Adrenal gland (tissue), 12 donors: ENCODE results near the gene CEMP1. TPM values are rescaled to one million over a fixed set of nuclear protein-coding genes. Genes with fewer than 3 reads are reported as not detected.

ENCODE experiments used
- DNase-seq, 7 donors: peaks; one replicate each; pipeline ENCODE4 v3.0.0-alpha.2; 2019 to 2020
- H3K27ac ChIP-seq, 5 donors: fragments of 200-600 bp; sonication (generic) in 4 of 5; 1 replicate in 3 of 5; 2 replicates in 2 of 5; pipeline versions ENCODE4 v1.5.1 to v1.8.0; 2016 to 2020; ENCODE audit warnings: mild to moderate bottlenecking in 1 of 5
- H3K27me3 ChIP-seq: fragments of 200-600 bp; 2 replicates; pipeline ENCODE4 v1.8.0; 2021
- H3K36me3 ChIP-seq, 2 donors: fragments of 200-600 bp; replicated peaks in 1 of 2; 1 replicate in 1 of 2; 2 replicates in 1 of 2; pipeline versions ENCODE4 v1.5.1 to v1.8.0; 2018 to 2022
- H3K4me1 ChIP-seq, 2 donors: fragments of 200-600 bp; replicated peaks in 1 of 2; 1 replicate in 1 of 2; 2 replicates in 1 of 2; pipeline versions ENCODE4 v1.5.1 to v1.8.0; 2018 to 2021
- H3K4me3 ChIP-seq, 4 donors: fragments of 200-600 bp; sonication (generic) in 3 of 4; one replicate each; pipeline ENCODE4 v1.5.1; 2016 to 2018
- H3K9me3 ChIP-seq, 3 donors: fragments of 200-600 bp; sonication (generic) in 1 of 3; replicated peaks in 1 of 3; 1 replicate in 2 of 3; 2 replicates in 1 of 3; pipeline versions ENCODE4 v1.5.1 to v1.8.0; 2016 to 2021
- POLR2A ChIP-seq, 2 donors: fragments of 450-650 bp; IDR thresholded peaks; one replicate each; pipeline ENCODE4 v1.6.1; 2017; ENCODE audit warnings: antibody characterized with exemption in 2 of 2, mild to moderate bottlenecking in 2 of 2, moderate library complexity in 1 of 2
- WGBS, 4 donors: extraction: QIAGEN DNeasy Blood & Tissue Kit in 2 of 4; methylation state at CpG; one replicate each; pipeline versions ENCODE4 v1.1.5 to v1.1.7; 2013 to 2017; 5-methylcytosine and 5-hydroxymethylcytosine counted together
- intact Hi-C, 2 donors: fragments of 100-400 bp; cut with DNase I; formaldehyde crosslinking; loops; one replicate each; pipeline versions ENCODE4 v1.14.1 to v1.15.0; 2022 to 2023
- polyA plus RNA-seq, 3 donors: library from polyadenylated mRNA; stranded (reverse); fragments of 200-250 nt in 2 of 3; fragments of 350-450 nt in 1 of 3; fragmentation: Illumina TruSeq in 1 of 3; extraction: RNeasy Lipid Tissue Mini Kit (QIAGEN cat#74804) in 1 of 3; gene quantifications; one replicate each; pipeline ENCODE4 v1.2.3, GENCODE V29; 2013 to 2014
- total RNA-seq, 9 donors: library from RNA; depleted of rRNA in 4 of 9; stranded (reverse); fragments of >200 nt in 4 of 9; fragments of 120-200 nt in 1 of 9; fragmentation: NEBNext Ultra II Directional in 1 of 9; extraction: Animal tissue kit (Norgen Biotek cat#: 25700) in 1 of 9; gene quantifications; one replicate each; pipeline versions ENCODE4 v1.1.0 to v1.2.4, GENCODE V29; 2013 to 2023
- TF ChIP-seq, protein P1 (sequence below), 6 experiments: fragments of 450-650 bp in 4 of 6; fragments of 200-600 bp in 2 of 6; sonication (generic) in 1 of 6; IDR thresholded peaks; 1 replicate in 5 of 6; 2 replicates in 1 of 6; pipeline versions ENCODE4 v1.5.1 to v1.8.0; 2016 to 2021; ENCODE audit warnings: antibody characterized with exemption in 6 of 6, mild to moderate bottlenecking in 2 of 6, moderate library complexity in 1 of 6
- donor health status: healthy with polysubstance abuse.
- donor health status: Bipolar disorder and iron deficiency.
- donor health status: DM: yes; HTN: yes; CAD: no.
- donor health status: DM: no; HTN: no; CAD: no.
- donor health status: DM: no; HTN: no; CAD: no.
- donor health status: DM: yes; HTN: yes; CAD: no.

Gene CEMP1
- total and polyA plus RNA-seq, 12 donors = 0.11 to 1.4 (median 1.3) TPM; not detected in 9

DNA sequence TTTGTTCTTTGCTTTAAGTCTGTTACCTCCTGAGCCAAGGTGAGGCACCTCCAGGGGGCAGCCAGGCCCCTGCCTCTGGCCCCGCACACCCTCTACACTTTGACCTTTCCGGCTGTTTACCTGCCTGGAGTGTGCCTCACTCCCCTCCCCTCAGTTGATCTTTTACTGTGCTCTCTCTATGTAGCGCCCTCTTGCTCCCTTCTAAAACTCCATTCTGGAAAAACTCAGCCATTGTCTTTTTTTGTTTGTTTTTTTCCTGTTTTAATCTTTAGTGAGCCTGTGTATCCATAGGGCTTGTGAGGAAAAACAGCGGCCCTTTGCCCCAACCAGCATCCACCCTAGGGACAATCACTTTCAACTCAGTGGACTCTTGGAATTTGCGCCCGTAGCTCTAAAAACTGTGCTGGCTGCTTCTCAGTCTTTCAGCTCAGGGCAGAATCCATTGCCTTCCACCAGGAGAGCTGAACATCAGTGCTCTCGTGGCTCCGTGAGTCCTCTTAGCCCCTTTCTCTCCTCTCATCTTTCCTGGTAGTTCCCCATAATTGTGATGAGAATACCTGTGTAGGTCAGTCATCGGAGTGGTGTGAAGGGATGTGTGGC lies 6.8 kb downstream of the CEMP1 start:
- peaks cover 0 to 60% of the 10 kb centered on the region in 2 donors for H3K36me3 ChIP-seq
- intact Hi-C loops = no loop called here
- no peak for TF ChIP-seq POLR2A (IDR thresholded peaks at IDR 0.05)
- TF ChIP-seq, protein P1, sequence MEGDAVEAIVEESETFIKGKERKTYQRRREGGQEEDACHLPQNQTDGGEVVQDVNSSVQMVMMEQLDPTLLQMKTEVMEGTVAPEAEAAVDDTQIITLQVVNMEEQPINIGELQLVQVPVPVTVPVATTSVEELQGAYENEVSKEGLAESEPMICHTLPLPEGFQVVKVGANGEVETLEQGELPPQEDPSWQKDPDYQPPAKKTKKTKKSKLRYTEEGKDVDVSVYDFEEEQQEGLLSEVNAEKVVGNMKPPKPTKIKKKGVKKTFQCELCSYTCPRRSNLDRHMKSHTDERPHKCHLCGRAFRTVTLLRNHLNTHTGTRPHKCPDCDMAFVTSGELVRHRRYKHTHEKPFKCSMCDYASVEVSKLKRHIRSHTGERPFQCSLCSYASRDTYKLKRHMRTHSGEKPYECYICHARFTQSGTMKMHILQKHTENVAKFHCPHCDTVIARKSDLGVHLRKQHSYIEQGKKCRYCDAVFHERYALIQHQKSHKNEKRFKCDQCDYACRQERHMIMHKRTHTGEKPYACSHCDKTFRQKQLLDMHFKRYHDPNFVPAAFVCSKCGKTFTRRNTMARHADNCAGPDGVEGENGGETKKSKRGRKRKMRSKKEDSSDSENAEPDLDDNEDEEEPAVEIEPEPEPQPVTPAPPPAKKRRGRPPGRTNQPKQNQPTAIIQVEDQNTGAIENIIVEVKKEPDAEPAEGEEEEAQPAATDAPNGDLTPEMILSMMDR (IDR thresholded peaks at IDR 0.05) = no peak
- no peak overlapping the region for H3K27ac ChIP-seq
- no peak overlapping the region for H3K4me3 ChIP-seq
- peaks cover 5 to 16% of the 10 kb centered on the region in 2 donors for H3K4me1 ChIP-seq
- peak in 1 of 7 donors; percentile 9 for DNase-seq
- H3K27me3 ChIP-seq = no peaks in the 10 kb centered on the region
- H3K9me3 ChIP-seq = no peaks in the 10 kb centered on the region
- 92 to 96% (median 93%) methylated on average over 9 of the region's 9 CpGs for WGBS, 4 donors

DNA sequence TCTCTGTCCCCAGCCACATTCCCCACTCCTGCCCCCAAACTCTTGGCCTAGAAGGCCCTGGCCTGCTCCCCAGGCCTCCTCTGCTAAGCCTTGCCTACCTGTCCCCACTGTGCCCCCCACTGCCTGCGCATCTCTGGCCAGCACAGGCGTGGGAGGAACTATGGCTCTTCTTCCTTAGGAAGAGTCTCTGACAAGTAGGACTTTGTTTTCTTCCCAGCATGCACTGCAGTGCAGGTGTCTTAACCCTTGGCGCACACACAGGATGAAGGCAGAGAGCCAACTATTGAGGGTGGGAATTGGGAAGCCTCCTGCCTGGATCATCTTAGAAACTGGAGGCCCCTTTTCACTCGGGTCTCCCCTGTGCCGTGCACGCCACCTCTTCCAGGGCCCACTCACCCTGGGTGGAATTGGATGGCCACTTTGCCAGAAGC lies 7.4 kb downstream of the CEMP1 start:
- no peaks in the 10 kb centered on the region for H3K27me3 ChIP-seq
- H3K4me3 ChIP-seq = no peak overlapping the region
- H3K9me3 ChIP-seq = no peaks in the 10 kb centered on the region
- intact Hi-C loops = no loop called here
- WGBS, 4 donors = 87 to 96% (median 91%) methylated on average over 5 to 6 of the region's 6 CpGs
- DNase-seq = no peak
- TF ChIP-seq POLR2A (IDR thresholded peaks at IDR 0.05) = no peak
- TF ChIP-seq, protein P1 (IDR thresholded peaks at IDR 0.05) = no peak
- H3K36me3 ChIP-seq = peaks cover 0 to 56% of the 10 kb centered on the region in 2 donors
- peaks cover 10 to 22% of the 10 kb centered on the region in 2 donors for H3K4me1 ChIP-seq
- no peak overlapping the region for H3K27ac ChIP-seq

DNA sequence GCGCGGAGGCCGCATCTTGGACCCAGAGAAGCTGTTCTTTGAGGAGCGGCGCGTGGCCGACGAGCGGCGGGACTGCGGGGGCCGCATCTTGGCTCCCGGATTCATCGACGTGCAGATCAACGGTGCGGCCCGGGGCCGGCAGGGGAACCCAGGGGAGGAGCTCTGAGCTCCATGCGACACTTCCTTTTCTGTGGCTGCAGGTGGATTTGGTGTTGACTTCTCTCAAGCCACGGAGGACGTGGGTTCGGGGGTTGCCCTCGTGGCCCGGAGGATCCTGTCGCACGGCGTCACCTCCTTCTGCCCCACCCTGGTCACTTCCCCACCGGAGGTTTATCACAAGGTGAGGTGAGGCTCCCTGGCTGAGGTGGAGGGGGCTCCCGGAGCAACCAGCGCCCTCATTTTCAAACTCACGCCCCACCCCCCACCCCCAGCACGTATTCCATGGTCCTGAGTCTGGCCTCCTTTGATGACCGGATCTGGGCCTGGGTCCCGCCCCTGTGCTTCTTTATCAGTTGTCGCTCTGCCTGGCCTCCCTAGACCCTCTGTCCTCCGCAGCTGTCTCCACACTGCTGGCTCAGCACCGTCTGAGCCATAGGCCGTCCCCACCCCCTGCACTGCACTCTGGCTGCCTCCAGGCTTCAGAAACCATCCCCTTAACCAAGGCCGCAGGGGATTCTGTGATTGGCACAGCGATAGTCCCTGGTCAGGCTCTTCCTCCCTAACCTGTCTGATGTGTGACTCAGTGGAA lies 10.2 kb downstream of the CEMP1 start:
- peak in 4 of 7 donors; percentile 43 to 62 (median 50) for DNase-seq
- H3K4me3 ChIP-seq = peak overlapping the region in 2 of 4 donors; percentile 39 to 89
- H3K9me3 ChIP-seq = no peaks in the 10 kb centered on the region
- TF ChIP-seq, protein P1 (IDR thresholded peaks at IDR 0.05) = peak in 1 of 6 experiments; percentile 26
- peak in 1 of 2 donors; percentile 32 for TF ChIP-seq POLR2A (IDR thresholded peaks at IDR 0.05)
- peak overlapping the region in 4 of 5 donors; percentile 57 to 99 (median 83) for H3K27ac ChIP-seq
- peaks cover 0 to 35% of the 10 kb centered on the region in 2 donors for H3K36me3 ChIP-seq
- WGBS, 4 donors = 8 to 36% (median 17%) methylated on average over 7 to 41 of the region's 41 CpGs
- peaks cover 38 to 48% of the 10 kb centered on the region in 2 donors for H3K4me1 ChIP-seq
- intact Hi-C loops = no loop called here
- H3K27me3 ChIP-seq = no peaks in the 10 kb centered on the region

DNA sequence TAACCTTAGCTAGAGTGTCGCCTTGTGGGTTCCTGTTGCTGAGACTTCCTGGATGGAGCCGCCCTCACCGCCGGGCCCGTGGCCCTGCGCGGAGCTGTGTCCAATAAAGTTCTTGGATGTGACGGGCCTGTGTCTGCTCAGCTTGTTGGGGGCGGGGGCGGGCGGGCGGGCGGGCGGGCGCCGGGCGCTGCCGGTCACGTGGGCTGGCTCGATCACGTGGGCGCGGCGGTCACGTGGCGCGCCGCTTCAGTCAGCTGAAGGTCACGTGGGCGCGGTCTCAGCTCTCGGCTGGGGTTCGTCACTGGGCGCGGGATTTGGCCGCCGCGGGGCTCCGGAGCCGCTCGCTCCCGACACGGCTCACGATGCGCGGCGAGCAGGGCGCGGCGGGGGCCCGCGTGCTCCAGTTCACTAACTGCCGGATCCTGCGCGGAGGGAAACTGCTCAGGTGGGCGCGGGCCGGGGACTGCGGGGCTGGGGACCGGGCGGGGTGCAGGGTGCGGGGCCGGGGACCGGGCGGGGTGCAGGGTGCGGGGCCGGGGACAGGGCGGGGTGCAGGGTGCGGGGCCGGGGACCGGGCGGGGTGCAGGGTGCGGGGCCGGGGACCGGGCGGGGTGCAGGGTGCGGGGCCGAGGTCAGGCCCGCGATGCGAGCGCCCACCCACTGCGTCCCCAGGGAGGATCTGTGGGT lies 11.0 kb downstream of the CEMP1 start, which contains the start of gene AMDHD2:
AMDHD2 (plus strand) TSS at position 275 of the 687 bp plus-strand sequence; CDS start at position 363, 88 bp downstream.
- WGBS, 4 donors = 0 to 1% (median 0%) methylated on average over 1 to 83 of the region's 83 CpGs
- Histone ChIP-seq H3K9me3 (no peaks in the 10 kb centered on the region), H3K27me3 (no peaks in the 10 kb centered on the region), H3K4me3 (peak within 1 kb of the TSS in 3 of 4 donors; percentile 39 to 89 (median 73)), H3K4me1 (peaks cover 45 to 55% of the 10 kb centered on the region in 2 donors), H3K27ac (peak within 1 kb of the TSS; percentile 25 to 99 (median 96)), H3K36me3 (peaks cover 0 to 30% of the 10 kb centered on the region in 2 donors)
- TF ChIP-seq POLR2A (IDR thresholded peaks at IDR 0.05) = peak; percentile 52 to 85
- TF ChIP-seq, protein P1 (IDR thresholded peaks at IDR 0.05) = no peak
- peak; percentile 92 to 97 (median 94) for DNase-seq
- intact Hi-C loops = no loop called here
